HTERT RPE-1 (cell line): ENCODE results near the gene CCDC177.

Source experiments
- in situ Hi-C: fragments of 300-500 bp; cut with MboI; formaldehyde crosslinking; loops from 4 replicates; pipeline ENCODE4 v1.14.3; 2020; ENCODE audit warnings: low sequenced_read_pairs

The CCDC177 gene

GRCh38 chr14:69535230-69535848 lies 39.3 kb downstream of the CCDC177 start:
- in situ Hi-C loops, result no loop called here

GRCh38 chr14:69532561-69533340 lies 41.9 kb downstream of the CCDC177 start:
- in situ Hi-C loops, result no loop called here

GRCh38 chr14:69531135-69531534 lies 43.5 kb downstream of the CCDC177 start:
- in situ Hi-C loops, result no loop called here

DNA sequence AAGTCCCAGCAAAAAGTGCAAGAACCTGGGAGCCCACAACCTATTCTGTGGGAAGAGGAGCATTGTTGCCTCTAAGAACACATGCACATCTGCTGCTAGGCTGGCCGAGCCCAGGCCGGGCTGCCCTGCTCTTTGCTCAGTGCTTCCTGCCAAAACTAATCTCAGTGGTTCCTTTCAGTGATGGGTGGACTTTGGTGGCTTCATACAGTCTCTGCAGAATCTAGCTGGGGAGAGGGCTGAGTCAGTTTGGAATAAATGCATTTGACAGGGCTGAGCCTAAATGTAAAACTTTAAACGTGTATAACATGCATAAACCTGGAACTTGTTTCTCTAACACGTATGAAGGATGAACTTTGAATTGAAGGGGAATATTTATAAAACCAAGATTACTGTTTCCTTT lies 44.6 kb downstream of the CCDC177 start:
- in situ Hi-C loops, result no loop called here

GRCh38 chr14:69529563-69529962 lies 45.1 kb downstream of the CCDC177 start:
- in situ Hi-C loops, result no loop called here

GRCh38 chr14:69528930-69529329 lies 45.7 kb downstream of the CCDC177 start:
- in situ Hi-C loops, result no loop called here

DNA sequence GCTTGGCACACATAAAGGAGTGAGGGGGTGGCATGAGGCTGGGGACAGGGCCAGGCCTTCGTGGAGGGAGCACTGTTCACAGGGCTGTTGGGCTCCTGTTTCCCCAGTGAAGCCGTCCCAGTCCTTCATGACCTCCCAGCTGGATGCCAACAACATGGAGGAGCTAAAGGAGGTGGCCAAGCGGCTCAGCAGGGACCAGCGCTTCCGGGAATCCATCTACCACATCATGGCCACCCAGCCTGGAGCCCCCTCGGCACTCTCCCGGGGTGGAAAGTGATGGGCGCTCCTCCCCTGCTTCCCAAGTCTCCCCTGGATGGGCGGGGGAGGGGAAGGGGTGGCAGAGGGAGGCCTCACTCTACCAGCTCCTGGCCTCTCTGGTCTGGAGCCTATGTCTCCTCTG lies 46.5 kb downstream of the CCDC177 start:
- in situ Hi-C loops, result no loop called here

- in situ Hi-C loops, result no loop called here
These were observed 47.0 kb downstream of the CCDC177 start for GRCh38 chr14:69527635-69528034.

GRCh38 chr14:69525896-69526295 lies 48.8 kb downstream of the CCDC177 start:
- in situ Hi-C loops, result no loop called here

DNA sequence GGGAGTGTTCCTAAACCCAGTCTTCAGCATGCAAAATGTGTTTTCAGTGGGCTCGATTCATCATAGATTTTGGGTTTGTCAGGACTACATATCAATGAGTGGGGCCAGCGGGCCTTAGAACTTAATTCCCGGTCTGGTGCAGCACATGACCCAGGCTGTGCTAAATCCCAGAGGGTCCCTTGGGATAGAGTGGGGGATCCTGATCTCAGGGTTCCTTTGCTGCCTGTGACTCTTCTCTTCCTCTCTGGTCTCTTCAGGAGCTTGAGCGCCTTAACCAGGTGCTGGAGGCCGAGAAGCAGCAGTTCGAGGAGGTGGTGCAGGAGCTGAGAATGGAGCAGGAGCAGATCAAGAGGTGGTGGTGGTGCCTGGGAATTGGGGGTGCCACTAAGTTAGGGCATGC lies 52.6 kb downstream of the CCDC177 start:
- in situ Hi-C loops, result no loop called here
